Adrenal gland (tissue), 12 donors: ENCODE results near the gene FRK. TPM values are rescaled to one million over a fixed set of nuclear protein-coding genes. Genes with fewer than 3 reads are reported as not detected.
"Not testable (repeated sequence)": the region's sequence is repeated elsewhere in the genome, so short reads cannot be mapped to it uniquely, and the experiment has no call there.

Source experiments
- DNase-seq, 7 donors: peaks; one replicate each; pipeline ENCODE4 v3.0.0-alpha.2; 2019 to 2020
- H3K27ac ChIP-seq, 5 donors: fragments of 200-600 bp; sonication (generic) in 4 of 5; 1 replicate in 3 of 5; 2 replicates in 2 of 5; pipeline versions ENCODE4 v1.5.1 to v1.8.0; 2016 to 2020; ENCODE audit warnings: mild to moderate bottlenecking in 1 of 5
- H3K27me3 ChIP-seq: fragments of 200-600 bp; 2 replicates; pipeline ENCODE4 v1.8.0; 2021
- H3K36me3 ChIP-seq, 2 donors: fragments of 200-600 bp; replicated peaks in 1 of 2; 1 replicate in 1 of 2; 2 replicates in 1 of 2; pipeline versions ENCODE4 v1.5.1 to v1.8.0; 2018 to 2022
- H3K4me1 ChIP-seq, 2 donors: fragments of 200-600 bp; replicated peaks in 1 of 2; 1 replicate in 1 of 2; 2 replicates in 1 of 2; pipeline versions ENCODE4 v1.5.1 to v1.8.0; 2018 to 2021
- H3K4me3 ChIP-seq, 4 donors: fragments of 200-600 bp; sonication (generic) in 3 of 4; one replicate each; pipeline ENCODE4 v1.5.1; 2016 to 2018
- H3K9me3 ChIP-seq, 3 donors: fragments of 200-600 bp; sonication (generic) in 1 of 3; replicated peaks in 1 of 3; 1 replicate in 2 of 3; 2 replicates in 1 of 3; pipeline versions ENCODE4 v1.5.1 to v1.8.0; 2016 to 2021
- CTCF ChIP-seq, 6 experiments: fragments of 450-650 bp in 4 of 6; fragments of 200-600 bp in 2 of 6; sonication (generic) in 1 of 6; IDR thresholded peaks; 1 replicate in 5 of 6; 2 replicates in 1 of 6; pipeline versions ENCODE4 v1.5.1 to v1.8.0; 2016 to 2021; ENCODE audit warnings: antibody characterized with exemption in 6 of 6, mild to moderate bottlenecking in 2 of 6, moderate library complexity in 1 of 6
- POLR2A ChIP-seq, 2 donors: fragments of 450-650 bp; IDR thresholded peaks; one replicate each; pipeline ENCODE4 v1.6.1; 2017; ENCODE audit warnings: antibody characterized with exemption in 2 of 2, mild to moderate bottlenecking in 2 of 2, moderate library complexity in 1 of 2
- WGBS, 4 donors: extraction: QIAGEN DNeasy Blood & Tissue Kit in 2 of 4; methylation state at CpG; one replicate each; pipeline versions ENCODE4 v1.1.5 to v1.1.7; 2013 to 2017; 5-methylcytosine and 5-hydroxymethylcytosine counted together
- intact Hi-C, 2 donors: fragments of 100-400 bp; cut with DNase I; formaldehyde crosslinking; loops; one replicate each; pipeline versions ENCODE4 v1.14.1 to v1.15.0; 2022 to 2023
- polyA plus RNA-seq, 3 donors: library from polyadenylated mRNA; stranded (reverse); fragments of 200-250 nt in 2 of 3; fragments of 350-450 nt in 1 of 3; fragmentation: Illumina TruSeq in 1 of 3; extraction: RNeasy Lipid Tissue Mini Kit (QIAGEN cat#74804) in 1 of 3; gene quantifications; one replicate each; pipeline ENCODE4 v1.2.3, GENCODE V29; 2013 to 2014
- total RNA-seq, 9 donors: library from RNA; depleted of rRNA in 4 of 9; stranded (reverse); fragments of >200 nt in 4 of 9; fragments of 120-200 nt in 1 of 9; fragmentation: NEBNext Ultra II Directional in 1 of 9; extraction: Animal tissue kit (Norgen Biotek cat#: 25700) in 1 of 9; gene quantifications; one replicate each; pipeline versions ENCODE4 v1.1.0 to v1.2.4, GENCODE V29; 2013 to 2023
- donor health status: healthy with polysubstance abuse.
- donor health status: Bipolar disorder and iron deficiency.
- donor health status: DM: yes; HTN: yes; CAD: no.
- donor health status: DM: no; HTN: no; CAD: no.
- donor health status: DM: no; HTN: no; CAD: no.
- donor health status: DM: yes; HTN: yes; CAD: no.

The FRK gene
- total and polyA plus RNA-seq, 12 donors: 0.30 to 5.1 (median 2.5) TPM

GRCh38 chr6:116050737-116051136 lies 10.0 kb downstream of the FRK start:
- no peak for DNase-seq
- H3K9me3 ChIP-seq: no peaks in the 10 kb centered on the region
- intact Hi-C loops: no loop called here
- TF ChIP-seq POLR2A (IDR thresholded peaks at IDR 0.05) (no peak), CTCF (IDR thresholded peaks at IDR 0.05) (no peak)
- H3K4me1 ChIP-seq: no peaks in the 10 kb centered on the region
- H3K27ac ChIP-seq: no peak overlapping the region
- no peak overlapping the region for H3K4me3 ChIP-seq
- H3K36me3 ChIP-seq: no peaks in the 10 kb centered on the region
- H3K27me3 ChIP-seq: no peaks in the 10 kb centered on the region
- 90 to 96% (median 95%) methylated on average over 1 of the region's 1 CpG for WGBS, 4 donors

- no peaks in the 10 kb centered on the region for H3K9me3 ChIP-seq
- no peaks in the 10 kb centered on the region for H3K36me3 ChIP-seq
- H3K4me3 ChIP-seq: no peak overlapping the region
- 85 to 100% (median 91%) methylated on average over 1 of the region's 1 CpG for WGBS, 4 donors
- no peak overlapping the region for H3K27ac ChIP-seq
- TF ChIP-seq CTCF (IDR thresholded peaks at IDR 0.05): no peak
- no peak for TF ChIP-seq POLR2A (IDR thresholded peaks at IDR 0.05)
- intact Hi-C loops: no loop called here
- no peak for DNase-seq
- H3K27me3 ChIP-seq: no peaks in the 10 kb centered on the region
- no peaks in the 10 kb centered on the region for H3K4me1 ChIP-seq
These were observed 11.4 kb downstream of the FRK start for GRCh38 chr6:116049321-116049720.

GRCh38 chr6:116047173-116047933 lies 13.3 kb downstream of the FRK start:
- intact Hi-C loops: no loop called here
- Histone ChIP-seq H3K27me3 (no peaks in the 10 kb centered on the region), H3K4me1 (no peaks in the 10 kb centered on the region), H3K4me3 (no peak overlapping the region), H3K36me3 (no peaks in the 10 kb centered on the region), H3K9me3 (no peaks in the 10 kb centered on the region), H3K27ac (no peak overlapping the region)
- 87 to 96% (median 89%) methylated on average over 2 to 3 of the region's 3 CpGs for WGBS, 4 donors
- peak in 1 of 7 donors; percentile 12 for DNase-seq
- no peak for TF ChIP-seq CTCF (IDR thresholded peaks at IDR 0.05)
- no peak for TF ChIP-seq POLR2A (IDR thresholded peaks at IDR 0.05)

- intact Hi-C loops: no loop called here
These were observed 14.0 kb downstream of the FRK start for GRCh38 chr6:116046737-116047136.

GRCh38 chr6:116046272-116046671 lies 14.4 kb downstream of the FRK start:
- H3K9me3 ChIP-seq, H3K27me3 ChIP-seq, H3K27ac ChIP-seq, H3K4me1 ChIP-seq, H3K4me3 ChIP-seq, H3K36me3 ChIP-seq, intact Hi-C loops, DNase-seq: not testable (repeated sequence)

More at GRCh38 chr6:116046737-116047136, 14.0 kb downstream of the FRK start:
- DNase-seq: no peak
- no peaks in the 10 kb centered on the region for H3K9me3 ChIP-seq
- no peak overlapping the region for H3K4me3 ChIP-seq
- 0 to 6% (median 0%) methylated on average over 1 of the region's 1 CpG for WGBS, 4 donors
- H3K27me3 ChIP-seq: no peaks in the 10 kb centered on the region
- no peak overlapping the region for H3K27ac ChIP-seq
- TF ChIP-seq POLR2A (IDR thresholded peaks at IDR 0.05) (no peak), CTCF (IDR thresholded peaks at IDR 0.05) (no peak)
- H3K36me3 ChIP-seq: no peaks in the 10 kb centered on the region
- no peaks in the 10 kb centered on the region for H3K4me1 ChIP-seq
